ENCODE data around the gene EDRF1.

EDRF1 gene

DNA sequence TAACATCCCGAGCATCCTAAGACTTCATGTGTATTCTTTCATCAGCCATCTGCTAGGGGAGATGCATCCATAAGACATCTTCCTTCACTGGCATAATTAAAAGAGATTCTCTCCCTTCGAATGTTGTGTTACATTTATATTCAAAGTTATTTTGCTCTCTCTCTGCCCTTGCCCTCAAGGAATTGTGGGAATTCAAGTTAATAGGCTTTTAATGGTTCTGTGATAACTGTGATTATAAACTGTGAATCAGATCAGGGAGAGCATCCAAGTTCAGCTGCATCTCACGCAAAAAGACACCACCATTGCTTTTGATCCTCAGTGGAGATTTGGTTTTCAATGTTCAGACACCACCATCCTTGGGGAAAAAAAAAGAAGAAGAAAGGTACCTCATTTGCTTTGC is 27.3 kb upstream of the EDRF1 start:
- Histone ChIP-seq H3K9me3 (ENCODE audit: control insufficient read depth, insufficient read depth, low read depth, low read length) (no peaks in the 10 kb centered on the region), H3K36me3 (ENCODE audit: control insufficient read depth in 2 of 2, insufficient read depth in 1 of 2, low read length in 2 of 2) (no peaks in the 10 kb centered on the region), H3K27ac (ENCODE audit: extremely low read depth, low read depth, low read length) (no peak overlapping the region), H3K4me1 (ENCODE audit: control insufficient read depth, insufficient read depth, low read length) (peaks cover 33% of the 10 kb centered on the region), H3K4me3 (ENCODE audit: low read depth, low read length) (no peak overlapping the region)
- POLR2A ChIA-PET: interaction anchor here (0.6 to 1.3 kb wide), 4 partner anchors 14 to 531 kb away, joined by 4 to 10 read pairs (median 6); partner anchors contain the start of genes CTBP2 and EDRF1
- TF ChIP-seq ZNF10 (tag by site-specific recombination; IDR thresholded peaks at IDR 0.05): no peak
- TF ChIP-seq ZNF561 (tag by site-specific recombination; IDR thresholded peaks at IDR 0.05; ENCODE audit: borderline replicate concordance): no peak
- no peak for TF ChIP-seq ZNF677 (tag by site-specific recombination; IDR thresholded peaks at IDR 0.05)
- TF ChIP-seq ZNF292 (tag by site-specific recombination; IDR thresholded peaks at IDR 0.05; ENCODE audit: borderline replicate concordance, low read depth): no peak
- TF ChIP-seq ZFP41 (tag by site-specific recombination; IDR thresholded peaks at IDR 0.05; ENCODE audit: borderline replicate concordance): no peak
- no peak for TF ChIP-seq ZNF626 (tag by site-specific recombination; IDR thresholded peaks at IDR 0.05)
- no peak for TF ChIP-seq ZNF555 (tag by site-specific recombination; conservative IDR thresholded peaks at IDR 0.05)
- no peak for TF ChIP-seq YY2 (tag by site-specific recombination; IDR thresholded peaks at IDR 0.05)
- TF ChIP-seq ZFP37 (tag by site-specific recombination; IDR thresholded peaks at IDR 0.05): no peak
- no peak for TF ChIP-seq ZNF202 (tag by site-specific recombination; IDR thresholded peaks at IDR 0.05; ENCODE audit: borderline replicate concordance)
- TF ChIP-seq, protein P1, sequence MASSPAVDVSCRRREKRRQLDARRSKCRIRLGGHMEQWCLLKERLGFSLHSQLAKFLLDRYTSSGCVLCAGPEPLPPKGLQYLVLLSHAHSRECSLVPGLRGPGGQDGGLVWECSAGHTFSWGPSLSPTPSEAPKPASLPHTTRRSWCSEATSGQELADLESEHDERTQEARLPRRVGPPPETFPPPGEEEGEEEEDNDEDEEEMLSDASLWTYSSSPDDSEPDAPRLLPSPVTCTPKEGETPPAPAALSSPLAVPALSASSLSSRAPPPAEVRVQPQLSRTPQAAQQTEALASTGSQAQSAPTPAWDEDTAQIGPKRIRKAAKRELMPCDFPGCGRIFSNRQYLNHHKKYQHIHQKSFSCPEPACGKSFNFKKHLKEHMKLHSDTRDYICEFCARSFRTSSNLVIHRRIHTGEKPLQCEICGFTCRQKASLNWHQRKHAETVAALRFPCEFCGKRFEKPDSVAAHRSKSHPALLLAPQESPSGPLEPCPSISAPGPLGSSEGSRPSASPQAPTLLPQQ (tag by site-specific recombination; IDR thresholded peaks at IDR 0.05): no peak
- CTCF ChIA-PET: interaction anchor here (0.6 kb wide), 1 partner anchor 740 kb away, joined by 3 read pairs; no protein-coding TSS in a partner anchor

DNA sequence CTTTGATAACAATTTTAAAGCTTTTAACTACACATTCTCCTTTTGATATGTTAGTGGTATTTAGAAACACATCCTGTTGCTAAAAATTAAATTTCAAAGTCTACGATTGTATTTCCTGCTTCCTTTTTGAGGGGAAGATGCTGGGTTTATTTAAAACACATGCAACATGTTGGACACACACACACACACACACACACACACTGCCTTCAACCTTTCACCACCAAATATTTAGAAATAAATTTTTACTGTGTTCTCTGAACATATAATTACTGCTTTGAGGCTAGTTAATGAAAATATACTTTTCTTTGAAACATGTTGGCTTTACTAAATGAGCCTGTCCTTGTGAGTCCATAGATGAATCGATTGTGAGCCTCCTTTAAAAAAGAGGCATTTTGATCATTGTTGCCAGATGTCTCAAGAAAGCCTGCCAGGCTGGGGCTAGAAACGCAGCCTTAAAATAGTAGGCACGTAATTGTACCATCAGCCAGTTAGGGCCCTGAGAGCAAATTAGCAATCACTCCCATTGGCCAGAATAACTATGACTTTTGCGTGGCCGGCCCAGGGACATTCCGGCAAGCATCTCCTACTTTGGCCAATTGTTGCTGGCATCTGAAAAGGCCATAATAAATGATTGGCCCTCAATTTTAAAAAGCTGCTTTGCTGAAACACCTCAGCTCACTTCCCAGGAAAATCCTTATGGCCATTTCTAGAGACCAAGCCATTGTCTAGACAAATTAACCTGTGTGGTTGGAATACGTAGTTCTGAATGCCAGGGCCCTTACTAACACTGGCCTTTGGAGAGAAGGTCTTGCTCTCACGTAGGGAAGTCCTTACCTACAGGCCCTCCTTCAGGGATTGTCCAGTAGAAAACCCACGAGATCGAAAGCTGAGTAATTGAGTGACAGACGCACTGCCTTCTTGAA is 26.6 kb upstream of the EDRF1 start:
- H3K9me3 ChIP-seq (ENCODE audit: control insufficient read depth, insufficient read depth, low read depth, low read length): no peaks in the 10 kb centered on the region
- H3K4me1 ChIP-seq (ENCODE audit: control insufficient read depth, insufficient read depth, low read length): peaks cover 33% of the 10 kb centered on the region
- no peak overlapping the region for H3K27ac ChIP-seq (ENCODE audit: extremely low read depth, low read depth, low read length)
- H3K4me3 ChIP-seq (ENCODE audit: low read depth, low read length): no peak overlapping the region
- ChIA-PET POLR2A (no interaction called here), CTCF (interaction anchor here (0.6 to 0.7 kb wide), 2 partner anchors 16 to 102 kb away, joined by 3 read pairs; no protein-coding TSS in a partner anchor)
- TF ChIP-seq FEZF1 (tag by site-specific recombination; IDR thresholded peaks at IDR 0.05) (no peak), OVOL3 (tag by site-specific recombination; IDR thresholded peaks at IDR 0.05) (no peak), MZF1 (tag by site-specific recombination; IDR thresholded peaks at IDR 0.05; ENCODE audit: borderline replicate concordance) (no peak), SCRT2 (tag by site-specific recombination; IDR thresholded peaks at IDR 0.05) (peak; percentile 41; the same call in 1 of the 2 replicates), ZNF530 (tag by site-specific recombination; IDR thresholded peaks at IDR 0.05; ENCODE audit: low read depth) (no peak), ZNF248 (tag by site-specific recombination; IDR thresholded peaks at IDR 0.05) (no peak), ZNF585B (tag by site-specific recombination; IDR thresholded peaks at IDR 0.05) (no peak), ZNF174 (tag by site-specific recombination; IDR thresholded peaks at IDR 0.05) (no peak), ZNF571 (tag by site-specific recombination; IDR thresholded peaks at IDR 0.05) (no peak)
- TF ChIP-seq, protein P2, sequence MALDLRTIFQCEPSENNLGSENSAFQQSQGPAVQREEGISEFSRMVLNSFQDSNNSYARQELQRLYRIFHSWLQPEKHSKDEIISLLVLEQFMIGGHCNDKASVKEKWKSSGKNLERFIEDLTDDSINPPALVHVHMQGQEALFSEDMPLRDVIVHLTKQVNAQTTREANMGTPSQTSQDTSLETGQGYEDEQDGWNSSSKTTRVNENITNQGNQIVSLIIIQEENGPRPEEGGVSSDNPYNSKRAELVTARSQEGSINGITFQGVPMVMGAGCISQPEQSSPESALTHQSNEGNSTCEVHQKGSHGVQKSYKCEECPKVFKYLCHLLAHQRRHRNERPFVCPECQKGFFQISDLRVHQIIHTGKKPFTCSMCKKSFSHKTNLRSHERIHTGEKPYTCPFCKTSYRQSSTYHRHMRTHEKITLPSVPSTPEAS (tag by site-specific recombination; IDR thresholded peaks at IDR 0.05): peak; percentile 22; the same call in 1 of the 2 replicates
- H3K36me3 ChIP-seq (ENCODE audit: control insufficient read depth in 2 of 2, insufficient read depth in 1 of 2, low read length in 2 of 2): no peaks in the 10 kb centered on the region

Data from HEK293 (cell line).